NT2/D1 (cell line): Measurements from ENCODE around the gene LINGO1.

Source experiments
- SUZ12 ChIP-seq: IDR thresholded peaks from 2 replicates; pipeline ENCODE4 v1.6.1; 2011; ENCODE audit not compliant: insufficient read length, insufficient read depth; ENCODE audit errors: extremely low read depth
- YY1 ChIP-seq: IDR thresholded peaks from 2 replicates; pipeline ENCODE4 v1.6.1; 2011; ENCODE audit not compliant: insufficient read length, insufficient read depth
- ZNF274 ChIP-seq: IDR thresholded peaks from 2 replicates; pipeline ENCODE4 v1.6.1; 2011; ENCODE audit warnings: mild to moderate bottlenecking, low read depth, low read length

DNA sequence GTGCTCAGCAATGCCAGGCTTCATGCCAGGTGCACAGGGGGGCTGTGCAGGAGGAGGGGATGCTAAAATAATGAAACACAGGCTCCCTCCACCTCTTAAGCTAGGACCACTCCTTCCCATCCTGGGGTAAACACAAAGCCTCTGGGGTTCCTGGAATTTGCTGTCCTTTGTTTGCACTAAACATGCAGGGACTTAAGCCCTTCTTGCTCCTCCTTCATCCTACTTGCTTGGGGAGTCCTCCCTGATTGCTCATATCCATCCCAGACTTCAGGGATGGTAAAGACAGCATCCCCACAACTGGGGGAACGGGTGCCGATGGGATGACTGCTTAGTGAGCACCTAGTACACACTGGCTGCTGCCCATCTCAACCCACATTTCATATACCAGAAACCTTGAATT, 5.1 kb downstream of the LINGO1 start:
- TF ChIP-seq YY1 (no peak), ZNF274 (no peak), SUZ12 (no peak)
